A549 (cell line): ENCODE measurements around the gene PRKAR1B. TPM values are rescaled to one million over a fixed set of nuclear protein-coding genes. Genes with fewer than 3 reads are reported as not detected.

Source experiments
- ATAC-seq, 2 experiments: fragments of 200-7000 bp in 1 of 2; fragments of >200 bp in 1 of 2; cut with Nextera tagmentation in 1 of 2; cut with Tn5 transposase in 1 of 2; 3 replicates each; pipeline versions ENCODE4 v1.8.0 to v1.9.1; 2018 to 2020; ENCODE audit warnings: mild to moderate bottlenecking in 1 of 2, moderate library complexity in 1 of 2
- CTCF ChIA-PET: fragments of 300-600 bp; sonication (Branson Sonifier 250); formaldehyde crosslinking; extraction: SDS; loops from one replicate; lab custom pipeline; 2021; ENCODE audit warnings: antibody characterized with exemption, inconsistent platforms; lab: Yijun Ruan, JAX
- POLR2A ChIA-PET: fragments of 350-600 bp; formaldehyde crosslinking; extraction: SDS; loops from one replicate; lab custom pipeline; 2021; ENCODE audit warnings: antibody characterized with exemption, inconsistent platforms; lab: Yijun Ruan, JAX
- DNase-seq, 2 experiments: peaks; one replicate each; pipeline versions ENCODE4 v3.0.0 to v3.0.0-alpha.2; 2011 to 2016; ENCODE audit warnings: low read depth in 1 of 2, low spot score in 1 of 2
- FAIRE-seq: peaks from 2 replicates; lab custom pipeline; 2011; peaks lifted over from hg19 to GRCh38; lab: Jason Lieb, UNC
- H3K27ac ChIP-seq, 2 experiments: fragments of >200 bp; sonication (Bioruptor Twin); formaldehyde crosslinking; 3 replicates each; pipeline ENCODE4 v1.5.1; 2016 to 2017
- H3K4me1 ChIP-seq: fragments of >200 bp; sonication (Bioruptor Twin); formaldehyde crosslinking; 3 replicates; pipeline ENCODE4 v1.6.1; 2016
- H3K4me2 ChIP-seq: fragments of >200 bp; sonication (Bioruptor Twin); formaldehyde crosslinking; 3 replicates; pipeline ENCODE4 v1.6.1; 2016
- H3K4me3 ChIP-seq: fragments of >200 bp; sonication (Bioruptor Twin); formaldehyde crosslinking; 3 replicates; pipeline ENCODE4 v1.5.1; 2016
- H3K9me3 ChIP-seq: fragments of >200 bp; sonication (Bioruptor Twin); formaldehyde crosslinking; 3 replicates; pipeline ENCODE4 v1.6.1; 2016
- CBX2 ChIP-seq: fragments of 200-600 bp; sonication (generic); IDR thresholded peaks from 2 replicates; pipeline ENCODE4 v1.6.1; 2016; ENCODE audit warnings: low read depth, mild to moderate bottlenecking, borderline replicate concordance
- E2F6 ChIP-seq: IDR thresholded peaks from 2 replicates; pipeline ENCODE4 v1.6.1; 2012; ENCODE audit warnings: low read depth, borderline replicate concordance
- JUNB ChIP-seq: fragments of >200 bp; sonication (Bioruptor Twin); formaldehyde crosslinking; IDR thresholded peaks from 2 replicates; pipeline ENCODE4 v1.6.1; 2016
- MAFK ChIP-seq: fragments of 450-650 bp; IDR thresholded peaks from 2 replicates; pipeline ENCODE4 v1.6.1; 2014; ENCODE audit not compliant: partially characterized antibody
- MAX ChIP-seq: IDR thresholded peaks from 2 replicates; pipeline ENCODE4 v1.6.1; 2012
- MAZ ChIP-seq: fragments of 150-350 bp; IDR thresholded peaks from 2 replicates; pipeline ENCODE4 v1.6.1; 2014; ENCODE audit warnings: antibody characterized with exemption, low read depth, low read length, borderline replicate concordance
- MYC ChIP-seq: IDR thresholded peaks from 2 replicates; pipeline ENCODE4 v1.6.1; 2012; ENCODE audit warnings: mild to moderate bottlenecking, inconsistent platforms, low read length, improper control_type of control experiment, borderline replicate concordance
- POLR2A ChIP-seq: IDR thresholded peaks from 2 replicates; pipeline ENCODE4 v1.6.1; 2012; ENCODE audit warnings: mild to moderate bottlenecking, low read length
- TP53 ChIP-seq: fragments of 250-450 bp; sonication (Bioruptor Pico); IDR thresholded peaks from 2 replicates; pipeline ENCODE4 v1.5.0; 2021; ENCODE audit warnings: mild to moderate bottlenecking, moderate library complexity
- WGBS: methylation state at CpG from one replicate; pipeline ENCODE4 v1.1.6; 2017; ENCODE audit errors: missing lambda C conversion rate; 5-methylcytosine and 5-hydroxymethylcytosine counted together
- polyA plus RNA-seq, 4 experiments: library from polyadenylated mRNA; depleted of rRNA in 3 of 4; stranded (reverse); fragments of >200 nt; fragmentation: RNase III in 1 of 4; extraction: RNeasy Plus Mini Kit Qiagen cat#74134 plus additional on column Dnase treatment in 1 of 4; gene quantifications; 2 replicates in 3 of 4; 3 replicates in 1 of 4; pipeline ENCODE4 v1.2.3, GENCODE V29; 2011 to 2017
- TF ChIP-seq, protein P1 (sequence below): fragments of >200 bp; sonication (Bioruptor Twin); formaldehyde crosslinking; IDR thresholded peaks from 3 replicates; pipeline ENCODE4 v1.5.1; 2016

The PRKAR1B gene
- polyA plus RNA-seq, 2 of the 4 experiments (the other 2 are of a cell fraction) = 10.1 to 33.7 TPM

- no peak for TF ChIP-seq MAFK
- no peak for TF ChIP-seq MYC
Measured at GRCh38 chr7:522951-523314, 204.1 kb downstream of the PRKAR1B start (continued).

- Histone ChIP-seq H3K9me3 (peaks cover 3% of the 10 kb centered on the region; the same call in 2 of the 3 replicates), H3K4me3 (peak overlapping the region; percentile 42), H3K27ac (peak overlapping the region; percentile 51 to 94; a peak in 5 of 6 replicates), H3K4me1 (peaks cover 30% of the 10 kb centered on the region), H3K4me2 (peak overlapping the region; percentile 99)
- WGBS = 56% methylated on average over 58 of the region's 91 CpGs
- ChIA-PET POLR2A (no interaction called here), CTCF (interaction anchor here (4.3 kb wide), 1 partner anchor 13 kb away, joined by 35 read pairs; no protein-coding TSS in a partner anchor)
- DNase-seq (no peak), ATAC-seq (no peak), FAIRE-seq (no peak)
- TF ChIP-seq JUNB = no peak
Measured at GRCh38 chr7:522071-522950, 204.8 kb downstream of the PRKAR1B start.

GRCh38 chr7:521221-522070 is 205.6 kb downstream of the PRKAR1B start:
- Histone ChIP-seq H3K4me3 (peak overlapping the region; percentile 42), H3K4me1 (peaks cover 31% of the 10 kb centered on the region), H3K9me3 (no peaks in the 10 kb centered on the region), H3K4me2 (peak overlapping the region; percentile 99), H3K27ac (peak overlapping the region; percentile 51 to 94; a peak in 5 of 6 replicates)
- 58% methylated on average over 37 of the region's 72 CpGs for WGBS
- TF ChIP-seq MAX = 0 out of 2 replicates have a peak, but pooled peaks have one; percentile 14
- 0 out of 2 replicates have a peak, but pooled peaks have one; percentile 15 for TF ChIP-seq POLR2A
- TF ChIP-seq, protein P1, sequence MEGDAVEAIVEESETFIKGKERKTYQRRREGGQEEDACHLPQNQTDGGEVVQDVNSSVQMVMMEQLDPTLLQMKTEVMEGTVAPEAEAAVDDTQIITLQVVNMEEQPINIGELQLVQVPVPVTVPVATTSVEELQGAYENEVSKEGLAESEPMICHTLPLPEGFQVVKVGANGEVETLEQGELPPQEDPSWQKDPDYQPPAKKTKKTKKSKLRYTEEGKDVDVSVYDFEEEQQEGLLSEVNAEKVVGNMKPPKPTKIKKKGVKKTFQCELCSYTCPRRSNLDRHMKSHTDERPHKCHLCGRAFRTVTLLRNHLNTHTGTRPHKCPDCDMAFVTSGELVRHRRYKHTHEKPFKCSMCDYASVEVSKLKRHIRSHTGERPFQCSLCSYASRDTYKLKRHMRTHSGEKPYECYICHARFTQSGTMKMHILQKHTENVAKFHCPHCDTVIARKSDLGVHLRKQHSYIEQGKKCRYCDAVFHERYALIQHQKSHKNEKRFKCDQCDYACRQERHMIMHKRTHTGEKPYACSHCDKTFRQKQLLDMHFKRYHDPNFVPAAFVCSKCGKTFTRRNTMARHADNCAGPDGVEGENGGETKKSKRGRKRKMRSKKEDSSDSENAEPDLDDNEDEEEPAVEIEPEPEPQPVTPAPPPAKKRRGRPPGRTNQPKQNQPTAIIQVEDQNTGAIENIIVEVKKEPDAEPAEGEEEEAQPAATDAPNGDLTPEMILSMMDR = no peak
- TF ChIP-seq MAZ = no peak
- TF ChIP-seq E2F6 = peak; percentile 28; the same call in 1 of the 2 replicates
- peak; percentile 44 to 55 for DNase-seq
- CTCF ChIA-PET = interaction anchor here (1.0 to 4.3 kb wide), 3 partner anchors 14 to 105 kb away, joined by 3 to 35 read pairs (median 6); no protein-coding TSS in a partner anchor
- POLR2A ChIA-PET = no interaction called here
- no peak for FAIRE-seq
- ATAC-seq = peak in 1 of 2 experiments; percentile 0; a peak in 1 of 6 replicates

- no peak for DNase-seq
- no peak for FAIRE-seq
- ATAC-seq = peak in 1 of 2 experiments; percentile 13; a peak in 3 of 6 replicates
- peaks cover 29% of the 10 kb centered on the region for H3K4me1 ChIP-seq
- peak overlapping the region; percentile 89 to 94 for H3K27ac ChIP-seq
- peak overlapping the region; percentile 99 for H3K4me2 ChIP-seq
- CTCF ChIA-PET = interaction anchor here (0.9 to 4.3 kb wide), 11 partner anchors 10 to 194 kb away, joined by 3 to 35 read pairs (median 6); no protein-coding TSS in a partner anchor
- POLR2A ChIA-PET = interaction anchor here (1.0 to 2.8 kb wide), 3 partner anchors 17 to 22 kb away, joined by 4 to 18 read pairs (median 16); no protein-coding TSS in a partner anchor
- TF ChIP-seq TP53 (CRISPR knock-in tag) (no peak), CBX2 (no peak)
- TF ChIP-seq, protein P1 = peak; percentile 42
- peak overlapping the region; percentile 74 for H3K4me3 ChIP-seq
- WGBS = 87% methylated on average over 22 of the region's 63 CpGs
- H3K9me3 ChIP-seq = no peaks in the 10 kb centered on the region
Measured at GRCh38 chr7:520503-521161, 206.4 kb downstream of the PRKAR1B start.
